HL-60 (cell line): ENCODE measurements around the gene RPL36.
"Not testable (repeated sequence)": the region's sequence is repeated elsewhere in the genome, so short reads cannot be mapped to it uniquely, and the experiment has no call there.

Experiments used
- CTCF ChIP-seq: IDR thresholded peaks from one replicate; pipeline ENCODE4 v1.5.1; 2011; ENCODE audit warnings: low read length, control low read depth, inconsistent platforms; ENCODE audit not compliant: insufficient read depth
- POLR2AphosphoS5 ChIP-seq: IDR thresholded peaks from 2 replicates; pipeline ENCODE4 v1.6.1; 2012; ENCODE audit warnings: low read depth
- REST ChIP-seq: IDR thresholded peaks from 2 replicates; pipeline ENCODE4 v1.6.1; 2012; ENCODE audit warnings: low read depth; ENCODE audit not compliant: insufficient replicate concordance
- SPI1 ChIP-seq: IDR thresholded peaks from 2 replicates; pipeline ENCODE4 v1.6.1; 2012; ENCODE audit warnings: low read depth, mild to moderate bottlenecking, borderline replicate concordance

GRCh38 chr19:5702053-5702410 is 11.9 kb downstream of the RPL36 start:
- TF ChIP-seq CTCF, POLR2AphosphoS5, REST, SPI1: not testable (repeated sequence)
